Measurements from ENCODE around the gene FBLN2. TPM values are rescaled to one million over a fixed set of nuclear protein-coding genes. Genes with fewer than 3 reads are reported as not detected.

FBLN2 gene
- total and polyA plus RNA-seq, 5 donors, result 124 to 323 (median 257) TPM

DNA sequence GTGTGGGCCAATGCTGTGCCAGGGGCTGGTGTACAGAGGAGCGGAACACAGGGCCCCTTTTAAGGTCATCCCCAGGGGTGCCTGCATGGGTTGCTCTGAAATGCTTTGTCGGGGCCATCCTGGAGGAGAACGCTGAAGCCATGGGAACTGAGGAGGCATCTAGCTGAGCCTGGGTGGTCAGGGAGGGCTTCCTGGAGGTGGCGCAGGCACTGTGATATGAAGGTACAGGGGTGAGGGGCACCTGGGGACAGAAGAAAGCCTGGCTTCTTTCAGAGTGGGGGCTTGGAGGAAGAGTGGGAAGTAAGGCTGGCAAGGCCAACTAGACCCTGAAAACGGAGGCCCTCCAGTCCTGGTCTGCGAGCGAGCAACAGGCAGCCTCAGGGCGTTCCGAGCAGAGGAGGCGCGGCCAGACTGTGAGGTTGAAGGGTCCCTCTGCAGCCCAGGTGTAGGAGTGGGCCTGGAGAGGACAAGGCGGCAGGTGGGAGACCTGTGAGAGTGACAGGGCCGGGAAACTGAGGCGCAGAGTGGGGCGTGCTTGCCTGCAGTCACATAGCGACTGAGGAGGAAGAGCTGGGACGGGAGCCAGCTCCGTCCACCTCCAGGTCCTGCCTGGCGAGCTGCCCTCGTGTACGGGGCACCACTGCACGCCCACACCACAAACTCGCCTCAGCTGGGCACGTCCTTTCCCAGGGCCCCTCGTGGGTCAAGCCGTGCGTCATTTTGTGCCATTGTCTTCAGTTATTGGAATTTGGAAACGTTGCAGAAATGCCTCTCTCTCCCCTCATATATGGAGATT is 4.1 kb downstream of the FBLN2 start:
- ATAC-seq, result peak in 1 of 2 donors; percentile 7
- H3K9me3 ChIP-seq (ENCODE audit: control insufficient read depth, low read length), result no peaks in the 10 kb centered on the region
- H3K27ac ChIP-seq (ENCODE audit: low read length), result peak overlapping the region; percentile 4
- peak in 1 of 3 donors; percentile 80 for DNase-seq
- intact Hi-C loops (cut with DNase I), result loop anchor here in 1 of 4 donors (5.0 kb wide), 1 partner anchor 46 kb away; no protein-coding TSS in a partner anchor
- no peaks in the 10 kb centered on the region for H3K27me3 ChIP-seq (ENCODE audit: control insufficient read depth, insufficient read depth)
- no peak overlapping the region for H3K4me3 ChIP-seq (ENCODE audit: low read length)
- peaks cover 2% of the 10 kb centered on the region for H3K4me1 ChIP-seq (ENCODE audit: control insufficient read depth, insufficient read depth, low read length)
- WGBS, result 40% methylated on average over 28 of the region's 28 CpGs

DNA sequence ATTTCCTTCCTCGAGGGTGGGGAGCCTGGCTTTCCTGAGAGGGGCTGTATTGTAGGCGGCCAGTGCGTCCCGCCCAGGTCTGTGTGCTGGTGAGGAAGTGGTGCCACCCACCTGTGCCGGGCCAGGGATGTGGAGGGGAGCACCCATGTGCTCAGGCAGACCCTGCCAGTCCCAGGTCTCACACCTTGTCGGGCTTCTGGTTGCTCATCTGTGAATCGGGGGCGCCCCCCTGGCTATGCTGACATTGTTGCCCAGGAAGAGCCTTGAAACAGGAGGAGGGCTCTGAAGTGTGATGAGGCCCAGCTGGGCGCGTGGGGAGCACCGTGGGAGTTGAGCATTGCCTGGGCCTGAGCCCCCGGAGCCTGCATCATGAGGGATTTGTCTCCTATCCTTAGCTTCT is 4.8 kb downstream of the FBLN2 start:
- no peaks in the 10 kb centered on the region for H3K9me3 ChIP-seq (ENCODE audit: control insufficient read depth, low read length)
- H3K4me1 ChIP-seq (ENCODE audit: control insufficient read depth, insufficient read depth, low read length), result peaks cover 2% of the 10 kb centered on the region
- intact Hi-C loops (cut with DNase I), result loop anchor here in 1 of 4 donors (5.0 kb wide), 1 partner anchor 46 kb away; no protein-coding TSS in a partner anchor
- ATAC-seq, result peak in 1 of 2 donors; percentile 17
- no peak for DNase-seq
- 50% methylated on average over 12 of the region's 12 CpGs for WGBS
- H3K27ac ChIP-seq (ENCODE audit: low read length), result no peak overlapping the region
- H3K4me3 ChIP-seq (ENCODE audit: low read length), result no peak overlapping the region
- no peaks in the 10 kb centered on the region for H3K27me3 ChIP-seq (ENCODE audit: control insufficient read depth, insufficient read depth)

DNA sequence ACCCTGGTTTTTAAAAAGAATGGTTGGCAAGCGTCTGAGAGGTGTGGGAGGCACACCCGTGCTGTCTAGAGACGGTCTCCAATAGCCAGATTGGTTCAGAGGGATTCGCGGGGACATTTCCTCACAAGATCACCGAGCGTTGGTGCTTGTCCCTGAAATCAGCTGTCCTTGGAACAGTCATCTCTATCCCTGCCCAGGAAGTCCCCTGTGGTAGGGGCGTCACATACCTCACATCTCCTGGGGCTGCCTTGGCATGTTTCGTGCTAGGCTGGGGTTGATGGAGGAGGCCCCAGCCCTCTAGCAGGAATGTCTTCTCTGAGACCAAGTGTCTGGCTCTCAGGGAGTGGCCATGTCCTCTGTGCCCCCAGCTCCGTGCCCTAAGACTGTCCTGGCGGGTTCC is 6.8 kb downstream of the FBLN2 start:
- no peaks in the 10 kb centered on the region for H3K9me3 ChIP-seq (ENCODE audit: control insufficient read depth, low read length)
- ATAC-seq (no peak), DNase-seq (peak in 1 of 3 donors; percentile 39)
- H3K27me3 ChIP-seq (ENCODE audit: control insufficient read depth, insufficient read depth), result no peaks in the 10 kb centered on the region
- H3K4me1 ChIP-seq (ENCODE audit: control insufficient read depth, insufficient read depth, low read length), result peaks cover 2% of the 10 kb centered on the region
- H3K4me3 ChIP-seq (ENCODE audit: low read length), result no peak overlapping the region
- intact Hi-C loops (cut with DNase I), result no loop called here
- 62% methylated on average over 11 of the region's 11 CpGs for WGBS
- peak overlapping the region; percentile 22 for H3K27ac ChIP-seq (ENCODE audit: low read length)

DNA sequence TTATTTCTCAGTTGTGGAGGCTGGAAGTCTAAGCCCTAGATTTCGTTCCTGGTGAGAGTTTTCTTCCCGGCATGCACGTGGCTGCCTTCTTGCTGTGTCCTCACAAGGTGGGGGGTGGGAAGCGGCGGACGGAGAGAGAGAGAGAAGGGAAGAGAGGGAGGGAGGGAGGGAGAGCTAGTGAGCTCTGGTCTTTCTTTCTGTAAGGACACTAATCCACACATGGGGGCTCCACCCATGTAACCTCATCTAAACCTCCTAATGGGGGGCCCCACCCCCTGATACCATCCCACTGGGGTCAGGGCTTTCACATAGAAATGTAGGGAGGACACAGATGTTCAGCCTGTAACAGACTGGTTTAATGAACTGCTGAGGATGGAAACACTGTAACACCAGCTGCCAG is 7.3 kb downstream of the FBLN2 start:
- H3K4me1 ChIP-seq (ENCODE audit: control insufficient read depth, insufficient read depth, low read length), result peaks cover 2% of the 10 kb centered on the region
- H3K27ac ChIP-seq (ENCODE audit: low read length), result no peak overlapping the region
- intact Hi-C loops (cut with DNase I), result no loop called here
- H3K4me3 ChIP-seq (ENCODE audit: low read length), result no peak overlapping the region
- peak in 1 of 3 donors; percentile 48 for DNase-seq
- 43% methylated on average over 6 of the region's 6 CpGs for WGBS
- H3K9me3 ChIP-seq (ENCODE audit: control insufficient read depth, low read length), result no peaks in the 10 kb centered on the region
- ATAC-seq, result no peak
- no peaks in the 10 kb centered on the region for H3K27me3 ChIP-seq (ENCODE audit: control insufficient read depth, insufficient read depth)

DNA sequence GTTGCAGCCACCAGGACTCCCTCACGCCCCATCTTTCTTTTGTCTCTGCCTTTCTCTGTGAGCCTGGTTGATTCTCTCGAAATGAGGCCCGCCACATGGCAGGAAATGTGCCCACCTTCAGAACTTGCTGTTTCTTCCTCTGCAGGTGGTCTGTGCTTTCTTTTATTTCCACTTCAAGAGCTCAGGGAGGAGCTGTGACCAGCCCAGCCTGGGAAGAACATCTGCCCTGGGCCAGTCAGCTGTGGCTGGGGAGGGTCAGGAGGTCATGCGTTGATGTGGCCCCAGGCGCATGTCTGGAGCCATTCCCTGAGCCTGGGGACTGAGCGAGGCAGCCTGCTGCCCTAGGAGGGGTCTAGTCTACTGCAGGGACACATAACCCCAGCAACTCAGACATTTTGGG is 8.0 kb downstream of the FBLN2 start:
- ATAC-seq (no peak), DNase-seq (peak in 2 of 3 donors; percentile 23 to 38)
- intact Hi-C loops (cut with DNase I), result no loop called here
- no peak overlapping the region for H3K27ac ChIP-seq (ENCODE audit: low read length)
- 85% methylated on average over 6 of the region's 6 CpGs for WGBS
- no peaks in the 10 kb centered on the region for H3K27me3 ChIP-seq (ENCODE audit: control insufficient read depth, insufficient read depth)
- peaks cover 2% of the 10 kb centered on the region for H3K4me1 ChIP-seq (ENCODE audit: control insufficient read depth, insufficient read depth, low read length)
- no peaks in the 10 kb centered on the region for H3K9me3 ChIP-seq (ENCODE audit: control insufficient read depth, low read length)
- H3K4me3 ChIP-seq (ENCODE audit: low read length), result no peak overlapping the region

DNA sequence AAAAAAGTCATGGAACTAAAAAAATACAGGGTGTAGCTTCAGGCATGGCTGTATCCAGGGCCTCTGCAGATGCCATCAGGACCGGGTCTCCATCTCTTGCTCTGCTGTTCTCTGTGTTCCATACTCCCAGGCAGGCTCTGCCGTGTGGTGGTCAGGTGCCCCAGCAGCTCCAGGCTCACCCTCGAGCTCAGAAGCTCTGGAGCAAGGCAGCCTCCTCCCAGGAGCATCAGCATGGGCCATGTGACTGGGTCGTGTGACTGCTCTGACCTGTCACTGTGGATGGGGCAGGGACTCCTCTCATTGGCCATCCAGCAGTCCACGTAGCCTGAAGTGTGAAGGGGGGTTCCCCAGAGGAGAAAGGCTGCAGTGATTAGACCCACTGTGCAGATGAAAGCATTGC is 8.5 kb downstream of the FBLN2 start:
- Histone ChIP-seq H3K27ac (ENCODE audit: low read length) (no peak overlapping the region), H3K4me1 (ENCODE audit: control insufficient read depth, insufficient read depth, low read length) (peaks cover 2% of the 10 kb centered on the region), H3K4me3 (ENCODE audit: low read length) (no peak overlapping the region), H3K27me3 (ENCODE audit: control insufficient read depth, insufficient read depth) (no peaks in the 10 kb centered on the region), H3K9me3 (ENCODE audit: control insufficient read depth, low read length) (no peaks in the 10 kb centered on the region)
- ATAC-seq, result peak in 1 of 2 donors; percentile 21
- WGBS, result 69% methylated on average over 5 of the region's 5 CpGs
- intact Hi-C loops (cut with DNase I), result no loop called here
- peak in 2 of 3 donors; percentile 40 to 69 for DNase-seq

DNA sequence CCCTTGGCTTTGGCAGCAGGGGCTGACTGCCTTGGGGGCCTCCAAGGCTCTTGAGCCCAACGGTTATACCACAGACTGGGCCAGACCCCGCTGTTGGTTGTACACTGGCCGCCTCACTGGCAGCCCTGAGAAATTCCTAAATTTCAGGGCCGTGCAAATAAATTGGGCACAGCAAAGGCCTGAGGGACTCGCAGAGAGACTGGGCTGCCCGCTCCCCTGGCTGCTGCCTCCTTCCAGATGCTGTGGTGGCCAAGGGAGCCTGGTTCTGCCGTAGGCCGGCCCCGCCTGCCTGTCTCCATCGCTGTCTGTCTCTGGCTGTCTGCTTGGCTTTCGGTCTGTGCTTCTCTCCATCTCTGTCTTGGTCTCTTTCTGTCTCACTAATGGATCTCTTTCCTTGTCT is 9.0 kb downstream of the FBLN2 start:
- WGBS, result 72% methylated on average over 11 of the region's 11 CpGs
- no peaks in the 10 kb centered on the region for H3K27me3 ChIP-seq (ENCODE audit: control insufficient read depth, insufficient read depth)
- no peak overlapping the region for H3K27ac ChIP-seq (ENCODE audit: low read length)
- intact Hi-C loops (cut with DNase I), result no loop called here
- peak in 2 of 3 donors; percentile 57 to 71 for DNase-seq
- H3K4me1 ChIP-seq (ENCODE audit: control insufficient read depth, insufficient read depth, low read length), result peaks cover 2% of the 10 kb centered on the region
- H3K9me3 ChIP-seq (ENCODE audit: control insufficient read depth, low read length), result no peaks in the 10 kb centered on the region
- no peak for ATAC-seq
- H3K4me3 ChIP-seq (ENCODE audit: low read length), result no peak overlapping the region

DNA sequence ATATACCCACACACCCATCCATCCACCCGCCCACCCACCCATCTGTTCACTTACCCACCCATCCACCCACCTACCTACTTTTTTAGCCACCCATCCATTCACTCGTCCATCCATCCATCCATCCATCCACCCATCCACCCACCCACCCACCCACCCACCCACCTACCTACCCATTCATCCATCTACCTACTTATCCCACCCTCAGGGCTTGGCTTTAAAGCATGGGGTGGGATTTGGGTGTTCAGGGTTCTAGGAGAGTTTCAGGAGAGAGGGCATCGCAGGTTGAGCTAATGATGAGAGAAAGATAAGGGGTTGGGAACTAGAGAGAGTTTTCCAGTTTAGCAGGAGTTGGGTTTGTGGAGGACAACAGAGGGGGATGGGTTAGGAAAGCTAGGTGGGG is 9.7 kb downstream of the FBLN2 start:
- intact Hi-C loops (cut with DNase I), result no loop called here
- H3K4me3 ChIP-seq (ENCODE audit: low read length), result no peak overlapping the region
- no peaks in the 10 kb centered on the region for H3K27me3 ChIP-seq (ENCODE audit: control insufficient read depth, insufficient read depth)
- DNase-seq (no peak), ATAC-seq (no peak)
- no peaks in the 10 kb centered on the region for H3K9me3 ChIP-seq (ENCODE audit: control insufficient read depth, low read length)
- no peak overlapping the region for H3K27ac ChIP-seq (ENCODE audit: low read length)
- 82% methylated on average over 3 of the region's 3 CpGs for WGBS
- peaks cover 4% of the 10 kb centered on the region for H3K4me1 ChIP-seq (ENCODE audit: control insufficient read depth, insufficient read depth, low read length)

DNA sequence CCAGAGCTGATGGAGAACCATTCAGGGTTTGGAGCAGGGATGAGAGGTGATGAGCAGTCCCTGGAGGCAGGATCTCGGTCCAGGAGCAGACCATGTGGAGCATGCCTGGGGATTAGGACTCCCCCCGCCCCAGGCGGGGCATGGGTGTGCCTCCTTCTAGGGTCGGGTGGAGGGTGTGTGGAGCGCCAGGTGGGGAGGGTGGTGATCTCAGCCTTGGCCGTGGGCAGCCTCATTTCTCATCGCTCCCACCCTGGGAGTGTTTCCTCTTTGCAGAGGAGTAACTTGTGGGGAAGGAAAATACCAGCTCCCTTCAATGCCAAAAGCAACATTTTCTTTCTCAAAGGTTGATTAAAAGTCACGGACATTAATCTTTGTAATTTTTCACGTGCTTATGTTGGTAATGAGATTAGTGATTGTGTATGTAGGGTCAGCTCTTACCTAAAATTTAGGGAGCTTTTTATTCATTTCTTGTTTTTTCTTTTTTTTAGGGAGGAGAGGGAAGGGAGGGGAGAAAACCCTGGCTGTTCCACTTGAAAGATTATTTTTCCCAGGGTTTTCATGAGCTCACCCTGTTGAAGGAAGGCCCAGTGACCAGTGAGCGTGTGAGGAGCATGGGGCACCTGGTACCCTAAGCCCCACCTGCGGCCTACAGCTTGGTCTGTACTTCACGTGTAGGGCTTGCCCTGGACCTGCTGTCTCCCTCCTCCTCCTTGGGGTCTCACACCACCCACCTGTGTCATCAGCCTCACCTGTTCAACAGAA is 11.0 kb downstream of the FBLN2 start:
- intact Hi-C loops (cut with DNase I), result loop anchor here in 1 of 4 donors (10.0 kb wide), 1 partner anchor 65 kb away; no protein-coding TSS in a partner anchor
- DNase-seq (peak; percentile 74 to 83 (median 83)), ATAC-seq (peak; percentile 67 to 86)
- no peaks in the 10 kb centered on the region for H3K27me3 ChIP-seq (ENCODE audit: control insufficient read depth, insufficient read depth)
- 36% methylated on average over 12 of the region's 12 CpGs for WGBS
- H3K4me1 ChIP-seq (ENCODE audit: control insufficient read depth, insufficient read depth, low read length), result peaks cover 6% of the 10 kb centered on the region
- no peaks in the 10 kb centered on the region for H3K9me3 ChIP-seq (ENCODE audit: control insufficient read depth, low read length)
- no peak overlapping the region for H3K4me3 ChIP-seq (ENCODE audit: low read length)
- H3K27ac ChIP-seq (ENCODE audit: low read length), result peak overlapping the region; percentile 9

DNA sequence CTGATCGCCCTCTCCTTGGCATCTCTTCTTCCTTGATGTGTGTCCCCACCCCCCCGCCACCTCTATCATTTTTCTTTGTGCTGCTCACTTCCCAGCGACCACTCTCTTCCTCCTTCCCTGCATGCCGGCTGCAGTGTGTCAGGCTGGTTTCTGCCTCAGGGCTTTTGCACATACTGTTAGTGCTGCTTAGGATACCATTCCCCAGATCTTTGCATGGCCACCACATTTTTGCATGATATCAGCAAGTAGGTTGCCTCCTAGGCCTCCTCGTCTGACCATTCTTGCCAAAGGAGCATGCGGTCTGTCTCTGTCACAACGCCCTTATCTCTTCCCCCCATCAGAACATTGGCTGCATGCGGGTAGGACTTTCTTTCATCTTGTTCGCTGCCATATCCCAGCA is 12.5 kb downstream of the FBLN2 start:
- no peak for ATAC-seq
- WGBS, result 66% methylated on average over 9 of the region's 9 CpGs
- H3K27ac ChIP-seq (ENCODE audit: low read length), result no peak overlapping the region
- no peak overlapping the region for H3K4me3 ChIP-seq (ENCODE audit: low read length)
- intact Hi-C loops (cut with DNase I), result loop anchor here in 1 of 4 donors (10.0 kb wide), 1 partner anchor 67 kb away; no protein-coding TSS in a partner anchor
- peak in 1 of 3 donors; percentile 18 for DNase-seq
- no peaks in the 10 kb centered on the region for H3K27me3 ChIP-seq (ENCODE audit: control insufficient read depth, insufficient read depth)
- H3K9me3 ChIP-seq (ENCODE audit: control insufficient read depth, low read length), result no peaks in the 10 kb centered on the region
- peaks cover 19% of the 10 kb centered on the region for H3K4me1 ChIP-seq (ENCODE audit: control insufficient read depth, insufficient read depth, low read length)

DNA sequence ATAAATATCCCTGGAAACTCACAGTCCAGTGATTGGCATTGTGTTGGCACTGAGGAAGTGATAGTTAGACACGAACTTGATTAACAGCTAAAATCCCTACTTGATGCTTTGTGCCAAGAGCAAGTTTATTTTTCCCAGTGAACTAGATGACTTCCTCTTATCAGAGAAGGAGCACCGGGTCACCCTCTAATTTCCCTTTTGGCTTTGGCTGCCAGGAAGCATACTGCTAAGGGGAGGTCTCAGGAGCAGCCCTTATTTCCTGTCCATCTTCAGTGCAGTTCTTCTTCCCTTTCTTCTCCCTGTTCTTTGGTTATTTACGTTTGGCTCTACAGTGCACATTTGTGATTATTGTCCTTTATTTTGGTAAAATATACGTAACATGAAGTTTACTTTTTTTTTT is 13.0 kb downstream of the FBLN2 start:
- Histone ChIP-seq H3K4me3 (ENCODE audit: low read length) (no peak overlapping the region), H3K27me3 (ENCODE audit: control insufficient read depth, insufficient read depth) (no peaks in the 10 kb centered on the region), H3K9me3 (ENCODE audit: control insufficient read depth, low read length) (no peaks in the 10 kb centered on the region), H3K4me1 (ENCODE audit: control insufficient read depth, insufficient read depth, low read length) (peaks cover 20% of the 10 kb centered on the region), H3K27ac (ENCODE audit: low read length) (no peak overlapping the region)
- WGBS, result 20% methylated on average over 4 of the region's 4 CpGs
- peak in 1 of 2 donors; percentile 37 for ATAC-seq
- DNase-seq, result peak in 2 of 3 donors; percentile 31 to 51
- intact Hi-C loops (cut with DNase I), result loop anchor here in 1 of 4 donors (10.0 kb wide), 1 partner anchor 67 kb away; no protein-coding TSS in a partner anchor

Measured in right cardiac atrium (tissue), 5 donors.